DMS 273 treated with DMSO at 0.1 percent for 48 hours (cell line): ENCODE results near the gene ELP5.
A peak's percentile ranks its signal among the peaks of the same experiment; 100 is the strongest.
"Not testable (repeated sequence)": the region's sequence is repeated elsewhere in the genome, so short reads cannot be mapped to it uniquely, and the experiment has no call there.

Experiments used
- DNase-seq: peaks from one replicate; lab custom pipeline; 2025; lab: John Stamatoyannopoulos, UW

ELP5 gene

DNA sequence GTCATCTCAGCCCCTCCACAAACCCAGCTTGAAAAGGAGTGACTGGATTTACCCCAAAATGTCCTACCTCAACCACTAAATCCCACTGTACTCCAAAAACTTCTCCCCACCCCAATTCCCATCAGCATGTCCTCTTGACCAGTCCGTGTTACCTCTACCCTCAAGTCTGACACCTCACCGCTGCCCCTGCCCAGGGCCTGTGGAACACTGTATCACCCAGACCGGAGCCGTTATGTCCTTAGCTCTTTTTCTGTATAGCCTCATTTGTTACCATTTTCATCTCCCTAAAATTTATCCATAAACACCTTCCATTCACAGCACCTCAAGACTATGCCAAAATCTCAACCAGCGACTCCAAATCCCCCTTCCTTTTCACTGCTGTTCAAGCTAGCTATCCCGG lies 15.2 kb upstream of the ELP5 start:
- DNase-seq: no peak

DNA sequence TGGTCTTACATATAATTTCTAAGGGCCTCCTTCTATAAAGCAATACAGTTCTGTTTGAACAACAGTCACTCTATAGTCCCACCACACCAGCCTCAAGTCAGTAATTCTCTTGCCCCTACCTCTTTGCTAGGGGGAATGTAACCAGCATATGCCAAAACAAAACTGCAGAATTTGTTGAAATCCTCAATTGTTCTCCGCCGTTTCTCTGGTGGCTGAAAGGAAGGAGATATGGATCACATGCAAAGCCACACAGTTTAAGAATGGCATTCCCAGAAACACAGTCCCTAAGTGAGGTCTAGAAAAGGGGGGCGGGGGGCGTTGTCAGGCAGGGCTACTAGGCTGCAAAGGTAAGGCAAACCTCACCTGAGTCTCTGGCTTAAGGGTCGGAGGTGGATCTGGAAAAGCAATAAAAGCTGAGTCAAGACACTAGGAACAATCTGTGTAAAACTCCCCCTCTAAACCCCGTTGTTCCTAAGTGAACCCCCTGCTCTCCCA lies 14.7 kb upstream of the ELP5 start:
- no peak for DNase-seq

DNA sequence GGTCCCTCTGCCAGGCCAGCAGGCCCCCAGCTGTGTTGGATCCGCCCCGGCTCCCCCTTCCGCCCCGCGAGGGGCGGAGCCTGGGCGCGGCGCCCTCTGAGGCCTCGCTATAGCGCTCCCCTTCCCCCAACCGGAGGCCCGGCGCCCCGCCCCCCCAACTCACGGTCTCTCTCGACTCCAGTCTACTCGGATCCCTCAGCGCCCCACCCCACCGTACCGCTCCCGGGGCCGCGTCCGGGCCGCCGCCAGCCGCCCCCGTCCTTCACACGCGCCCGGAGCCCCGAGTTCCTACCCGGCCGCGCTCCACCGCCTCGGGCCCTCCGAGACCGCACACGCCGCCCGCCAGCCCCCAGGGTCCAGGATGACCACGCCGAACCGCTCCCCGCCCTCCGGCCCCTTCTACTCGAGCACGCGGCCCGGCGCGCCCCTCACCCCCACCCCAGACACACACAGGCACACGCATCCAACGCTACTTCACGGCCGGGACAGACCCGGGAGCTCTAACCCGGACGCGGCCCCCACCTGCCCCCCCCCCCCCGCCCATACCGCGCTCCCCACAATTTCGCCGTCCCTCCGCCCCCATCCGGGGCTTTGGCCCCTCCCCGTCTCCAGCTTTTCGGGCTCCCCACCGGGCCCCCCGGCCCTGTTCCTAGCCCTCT lies 14.1 kb upstream of the ELP5 start:
- DNase-seq: no peak

DNA sequence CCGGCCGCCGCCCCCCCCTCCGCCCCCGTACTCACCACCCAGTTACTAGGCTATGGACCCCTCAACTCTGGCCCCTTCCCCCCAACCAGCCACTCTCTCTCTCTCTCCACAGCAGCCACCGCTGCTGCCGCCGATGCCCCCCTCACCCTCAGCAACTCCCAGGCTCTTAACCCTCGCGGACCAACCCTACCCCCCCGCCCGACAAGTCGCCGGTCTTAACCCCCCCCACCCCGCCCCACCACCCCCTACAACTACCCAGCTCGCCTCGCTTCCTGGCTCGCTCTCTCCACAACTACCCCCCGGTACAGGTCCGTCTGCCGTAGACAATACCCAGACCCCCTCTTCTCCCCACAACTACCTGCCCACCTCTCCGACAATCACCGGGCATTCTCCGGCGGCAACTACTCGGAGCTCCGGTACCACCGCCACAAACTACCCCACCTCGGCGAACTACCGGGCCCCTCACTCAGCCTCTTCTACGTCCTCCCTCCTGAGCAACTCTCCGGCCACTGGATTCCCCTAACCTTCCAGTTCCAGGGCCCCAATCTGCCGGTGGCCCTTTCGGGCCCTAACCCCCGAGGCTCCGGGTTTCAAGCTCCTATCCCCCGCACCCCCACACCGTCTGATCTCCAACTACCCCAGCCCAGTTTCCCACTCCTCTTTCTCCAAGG lies 13.5 kb upstream of the ELP5 start:
- DNase-seq: no peak

DNA sequence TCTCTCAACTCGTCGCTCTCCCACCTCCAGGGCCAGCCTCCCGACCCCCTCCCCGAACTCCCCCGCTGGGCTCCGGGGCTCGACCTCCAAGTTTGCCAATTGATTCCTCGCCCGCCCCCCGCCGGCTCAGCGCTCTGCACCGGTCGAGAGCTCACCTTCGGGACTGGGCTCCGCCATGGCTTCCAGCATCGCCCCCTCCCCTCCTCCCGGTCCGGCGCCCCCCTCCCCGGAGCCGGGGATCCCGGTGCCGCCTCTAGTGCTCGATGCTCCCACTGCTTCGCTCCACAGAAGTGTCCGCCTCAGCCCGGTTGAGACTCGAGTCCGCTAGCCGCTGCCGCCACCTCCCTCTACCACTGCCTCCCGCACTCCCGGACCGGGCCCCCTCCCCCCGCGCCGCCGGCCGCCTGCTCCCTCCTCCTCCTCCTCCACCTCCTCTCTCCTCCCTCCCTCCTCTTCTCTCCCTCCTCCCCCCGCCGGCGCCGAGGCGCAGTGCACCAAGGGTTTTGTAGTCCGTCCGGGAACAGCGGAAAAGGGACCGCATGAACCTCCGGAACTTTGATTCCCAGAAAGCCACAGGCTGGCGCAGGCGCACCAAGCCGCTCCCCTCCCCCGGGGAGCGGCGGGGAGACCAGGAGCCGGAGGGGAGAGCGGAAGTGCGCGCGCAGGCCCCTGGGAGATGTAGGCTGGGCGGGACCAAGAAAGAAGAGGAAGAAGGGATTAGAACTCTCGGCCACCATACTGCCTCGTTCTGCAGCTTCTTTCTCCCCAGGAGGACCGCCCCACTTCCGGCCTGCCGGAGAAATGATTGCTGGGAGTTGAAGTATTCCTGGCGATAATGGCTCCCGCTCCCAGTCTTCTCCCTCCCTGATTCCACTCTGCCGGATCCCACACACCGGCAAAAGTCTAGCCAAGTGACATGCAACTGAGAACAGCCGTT lies 12.7 kb upstream of the ELP5 start, which contains the start of gene PHF23:
TSS of gene PHF23 (minus strand) at position 367 of the 937 bp plus-strand sequence. CDS start at position 189, 178 bp downstream.
- peak; percentile 96 for DNase-seq

DNA sequence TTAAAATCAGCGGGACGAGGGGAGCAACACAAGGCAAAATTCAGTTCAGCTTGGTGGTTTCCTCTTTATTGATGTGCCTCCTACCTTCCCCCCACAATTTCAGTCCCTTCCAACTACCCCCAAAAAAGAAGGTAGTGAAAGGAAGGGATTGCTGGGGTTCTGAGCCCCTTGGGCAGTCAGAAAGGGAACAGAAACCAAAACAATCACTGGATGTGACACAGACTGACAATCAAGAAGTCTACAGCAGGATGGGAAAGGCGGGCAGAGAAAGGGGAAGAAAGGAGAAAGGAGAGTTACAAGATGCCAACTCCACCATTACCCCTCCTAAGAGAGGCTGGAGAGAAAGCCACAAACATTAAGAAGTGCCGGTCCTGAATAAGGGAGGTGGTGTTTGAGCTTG lies 11.6 kb upstream of the ELP5 start:
- DNase-seq: no peak

DNA sequence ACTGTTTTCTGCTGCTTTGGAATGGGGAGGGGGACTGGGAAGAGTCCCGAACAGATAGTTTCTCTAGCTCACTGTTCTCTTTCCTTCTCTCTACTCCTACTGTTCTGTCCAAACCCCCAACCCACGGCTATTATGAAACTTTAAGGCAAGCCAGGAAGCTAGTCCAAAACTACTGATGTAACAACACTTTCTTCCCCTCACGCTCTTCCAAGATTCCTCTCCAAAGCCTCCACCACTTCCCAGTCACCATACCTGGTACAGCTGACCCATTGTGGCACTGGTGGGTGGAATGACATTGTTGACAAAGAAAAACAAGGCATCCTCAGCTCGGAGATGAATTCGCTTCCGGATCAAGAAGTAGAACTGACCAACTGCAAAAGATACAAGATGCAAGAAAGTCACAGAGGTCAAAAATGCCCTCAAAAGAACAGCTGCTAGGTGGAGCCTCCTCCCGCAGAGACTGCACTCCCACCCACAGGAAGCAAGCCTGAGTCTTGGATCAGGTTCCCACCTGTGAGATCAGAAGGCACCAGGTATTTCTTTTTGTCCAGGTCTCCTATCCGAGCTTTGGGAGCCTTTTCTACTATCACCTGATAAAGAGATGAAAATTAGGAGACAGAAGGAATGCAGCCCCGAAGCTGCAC lies 10.8 kb upstream of the ELP5 start:
- no peak for DNase-seq

DNA sequence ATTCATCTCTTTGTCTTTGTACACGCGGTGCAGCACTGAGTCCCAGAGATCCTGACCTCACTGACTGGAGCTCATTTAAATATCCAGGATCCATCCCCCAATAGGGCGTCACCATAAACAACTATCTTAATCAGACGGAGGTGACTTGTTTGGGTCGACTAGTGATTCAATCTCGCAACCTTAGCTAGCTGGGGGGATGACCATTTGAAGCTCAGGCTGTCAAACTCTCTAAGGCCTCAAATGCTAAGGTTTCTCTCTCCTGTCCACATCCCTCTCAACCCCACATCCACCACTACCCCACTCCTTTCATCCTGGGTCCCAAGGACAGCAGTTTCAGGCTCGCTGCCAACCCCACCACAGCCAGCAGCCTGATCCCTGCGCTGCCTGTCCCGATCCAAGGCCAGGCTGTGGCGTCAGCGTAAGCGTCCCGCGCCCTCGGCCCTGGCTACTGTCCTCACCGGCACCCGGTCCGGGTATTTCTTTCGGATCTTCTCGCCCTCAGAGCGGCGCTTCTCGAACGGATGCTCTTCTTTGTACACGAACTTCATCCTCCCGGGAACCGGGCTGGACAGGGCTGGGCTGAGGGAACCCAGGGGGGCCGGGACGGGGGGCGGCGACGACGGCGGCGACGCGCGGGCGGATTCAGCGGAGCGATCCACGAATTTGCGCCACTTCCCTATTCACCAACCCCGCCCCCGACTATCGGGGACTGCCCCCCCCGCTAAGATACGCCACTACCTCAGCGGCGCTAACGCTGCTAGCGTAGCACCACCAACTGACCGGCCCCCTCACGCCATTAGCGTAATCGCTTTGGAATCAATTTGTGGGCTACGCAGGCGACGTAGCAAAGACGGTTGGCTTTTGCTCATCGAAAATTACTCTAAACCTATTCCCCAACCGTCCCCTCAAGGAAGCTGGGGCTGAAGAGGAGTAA lies 10.0 kb upstream of the ELP5 start, which contains the start of gene GABARAP:
TSS of gene GABARAP (minus strand) at position 667 of the 934 bp plus-strand sequence. CDS start at position 548, 119 bp downstream.
- peak; percentile 63 for DNase-seq

DNA sequence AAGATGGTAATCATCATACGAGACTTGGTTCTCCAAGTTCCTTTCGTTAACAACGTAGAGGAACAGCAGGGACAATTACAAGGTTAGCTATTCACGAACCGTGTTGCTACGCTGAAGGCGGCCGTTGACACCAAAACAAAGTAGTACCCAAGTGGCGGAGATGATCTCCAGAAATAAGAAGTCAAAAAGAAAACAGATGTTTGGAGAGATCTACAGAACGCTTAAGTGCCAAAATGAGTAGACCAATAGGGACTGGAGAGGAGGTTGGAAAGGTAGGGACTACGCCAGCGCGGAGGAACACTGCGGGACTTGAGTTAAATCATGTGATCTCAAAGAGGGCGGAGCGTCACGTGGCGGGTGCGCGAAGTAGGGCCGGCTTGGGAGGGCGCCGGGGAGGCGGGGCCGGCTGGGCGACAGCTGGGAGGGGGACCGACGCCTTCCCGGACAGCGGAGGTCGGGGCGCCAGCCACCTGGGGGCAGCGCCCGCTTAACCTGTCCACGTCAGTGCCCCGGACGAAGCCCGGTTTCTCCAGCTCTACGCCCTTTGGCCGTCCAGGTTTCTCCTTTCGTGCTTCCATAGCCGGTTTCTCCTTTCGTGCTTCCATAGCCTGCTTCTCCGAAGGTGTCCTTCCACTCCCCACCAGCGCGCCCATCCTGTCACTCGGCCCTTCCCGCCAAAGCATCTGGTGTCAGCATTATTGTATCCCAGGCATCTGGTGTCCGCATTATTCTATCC lies 9.1 kb upstream of the ELP5 start:
- DNase-seq: peak; percentile 83

DNA sequence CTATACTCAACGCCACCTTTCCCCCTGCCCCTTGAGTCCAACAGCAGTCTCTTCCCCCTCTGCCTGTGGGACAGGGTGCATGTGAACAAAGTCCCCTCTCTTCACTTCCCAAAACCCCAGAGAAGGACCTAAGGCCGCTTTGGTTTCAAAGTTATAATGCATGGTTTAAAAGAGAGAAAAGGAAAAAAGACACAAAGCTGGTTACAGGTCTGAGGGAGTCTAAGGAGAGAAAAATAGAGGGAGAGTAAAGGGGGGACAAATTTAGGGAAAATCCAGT lies 8.6 kb upstream of the ELP5 start:
- DNase-seq: no peak

DNA sequence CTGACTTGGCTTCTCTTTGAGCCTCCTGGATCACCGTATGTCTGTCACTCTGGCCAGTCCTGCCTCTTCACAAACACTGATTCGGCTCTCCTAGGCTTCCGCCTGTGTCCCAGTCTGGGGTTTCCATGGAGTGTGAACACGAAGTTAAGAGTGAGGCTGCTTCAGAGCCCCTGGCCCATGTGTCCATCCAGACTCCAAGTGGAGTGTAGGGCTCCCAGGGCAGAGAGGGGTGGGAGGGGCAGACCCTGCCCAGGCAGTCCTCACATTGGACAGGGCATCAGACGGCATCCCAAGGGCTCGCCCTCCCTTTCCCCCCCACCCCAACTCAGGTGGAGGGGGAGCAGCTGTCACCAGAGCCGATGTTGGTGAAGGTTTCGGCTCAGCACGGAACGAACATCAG lies 8.2 kb upstream of the ELP5 start:
- not testable (repeated sequence) for DNase-seq

DNA sequence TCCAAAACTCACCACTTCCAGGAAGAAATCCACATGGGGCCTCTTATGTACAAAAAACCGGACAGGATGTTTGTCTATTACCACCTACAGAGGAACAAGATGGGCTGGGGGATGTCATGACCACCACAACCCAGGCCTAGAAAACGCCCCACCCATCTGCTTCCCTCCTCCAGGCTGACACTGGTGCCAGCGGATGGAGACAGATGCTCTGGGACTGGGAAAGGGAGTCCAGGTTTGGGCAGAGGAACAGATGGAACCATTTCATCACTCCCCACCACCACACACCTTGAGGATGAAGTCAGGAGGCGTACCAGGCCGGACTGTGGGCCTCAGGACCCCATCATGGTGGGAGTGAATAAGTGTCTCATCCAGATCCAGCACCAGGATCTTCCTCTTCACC lies 5.2 kb upstream of the ELP5 start:
- no peak for DNase-seq

DNA sequence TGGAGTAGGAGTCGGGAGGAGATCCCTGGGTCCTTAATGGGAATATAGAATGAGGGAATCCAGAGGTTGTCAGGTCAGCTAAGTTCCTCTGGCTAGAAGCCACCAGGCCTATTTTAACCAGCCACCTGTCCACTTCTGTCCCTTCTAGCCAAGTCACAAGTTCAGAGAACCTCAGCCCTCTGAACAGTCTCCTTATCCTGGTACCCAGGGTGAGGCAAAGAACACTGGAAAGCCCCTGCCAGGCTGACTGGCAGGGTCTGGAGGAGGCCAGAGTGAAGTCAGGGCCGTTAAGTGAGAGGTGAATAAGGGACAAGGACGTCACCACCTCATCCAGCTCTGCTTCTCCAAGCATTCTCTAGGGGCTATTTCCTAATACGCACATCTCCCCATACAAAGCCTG lies 3.2 kb upstream of the ELP5 start:
- no peak for DNase-seq

DNA sequence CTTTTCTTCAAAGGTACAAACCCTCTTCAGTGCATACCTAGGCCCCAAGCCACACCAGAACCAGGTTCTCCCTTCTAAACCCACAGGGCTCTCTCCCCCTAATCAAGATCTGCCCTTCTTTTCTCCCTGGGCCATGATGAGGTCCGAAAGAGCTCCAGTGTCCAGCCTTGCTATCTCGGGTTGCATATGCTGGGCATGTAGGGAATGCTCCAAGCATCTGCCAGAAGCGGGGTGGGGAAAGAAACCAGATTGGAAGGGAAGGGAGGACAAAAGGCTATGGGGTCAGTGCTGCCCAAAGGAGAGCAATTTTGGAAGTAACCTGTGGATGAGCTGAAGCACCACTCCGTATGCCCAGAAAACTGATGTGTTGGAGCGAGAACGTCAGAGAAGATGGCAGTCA lies 2.8 kb upstream of the ELP5 start:
- no peak for DNase-seq

DNA sequence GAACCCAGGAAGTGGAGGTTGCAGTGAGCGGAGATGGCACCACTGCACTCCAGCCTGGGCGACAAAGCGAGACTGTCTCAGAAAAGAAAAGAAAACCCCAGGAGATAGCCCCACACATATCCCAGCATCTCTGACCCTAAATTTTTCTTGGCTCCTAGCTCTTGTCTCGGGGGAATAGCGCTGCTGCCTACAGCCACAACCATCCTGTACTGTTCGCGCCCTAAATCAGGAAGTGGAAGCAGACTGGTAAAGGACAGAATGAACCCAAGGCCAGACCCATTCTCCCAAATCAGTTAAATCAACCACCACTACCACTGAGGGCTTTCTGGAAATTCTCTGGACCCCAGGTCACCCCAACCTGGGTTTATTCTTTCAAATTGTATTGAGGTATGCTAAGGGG lies 2.2 kb upstream of the ELP5 start:
- DNase-seq: no peak

DNA sequence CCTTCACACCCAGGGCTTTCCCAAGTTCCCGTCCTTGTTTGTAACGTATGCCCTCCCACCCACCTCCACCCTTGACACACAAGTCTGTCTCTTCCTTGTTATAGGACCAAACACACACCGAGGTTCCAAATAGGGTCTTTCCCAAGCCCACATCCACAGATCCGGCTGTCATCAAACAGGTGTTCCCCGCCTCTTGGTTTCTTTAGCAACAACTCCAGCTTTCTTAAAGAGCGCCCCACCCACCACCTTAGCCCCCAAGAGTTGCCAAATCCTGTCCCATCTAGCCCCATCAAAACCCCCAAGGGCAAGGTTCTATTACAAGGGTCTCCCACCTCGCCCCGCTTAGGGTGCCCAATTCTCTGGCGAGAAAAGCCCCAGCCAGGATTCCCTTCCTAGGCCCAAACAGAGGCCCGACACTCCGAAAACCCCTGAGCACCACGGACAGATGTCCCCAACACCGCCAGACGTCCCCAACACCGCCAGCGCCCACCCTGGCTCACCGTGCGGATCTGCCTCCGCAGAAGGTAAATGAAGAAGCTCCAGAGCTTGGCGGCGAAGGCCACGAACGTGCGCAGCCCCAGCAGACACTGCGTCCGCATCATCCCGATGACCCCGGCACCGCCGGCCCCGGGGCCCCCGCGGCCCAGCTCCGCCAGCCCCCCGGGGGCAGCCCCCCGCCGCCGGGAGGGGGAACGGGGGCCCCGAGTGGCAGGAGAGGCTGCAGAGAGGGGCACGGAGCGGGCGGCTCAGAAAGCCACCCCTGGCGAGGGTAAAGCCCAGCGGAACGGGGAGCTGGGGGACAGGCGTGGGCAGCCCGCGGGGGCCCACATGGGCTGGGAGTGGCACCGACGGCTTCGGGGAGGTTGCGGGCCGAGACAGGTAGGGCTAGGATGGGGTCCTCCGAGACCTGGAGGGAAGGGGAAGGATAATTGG lies 1.1 kb upstream of the ELP5 start:
- no peak for DNase-seq

DNA sequence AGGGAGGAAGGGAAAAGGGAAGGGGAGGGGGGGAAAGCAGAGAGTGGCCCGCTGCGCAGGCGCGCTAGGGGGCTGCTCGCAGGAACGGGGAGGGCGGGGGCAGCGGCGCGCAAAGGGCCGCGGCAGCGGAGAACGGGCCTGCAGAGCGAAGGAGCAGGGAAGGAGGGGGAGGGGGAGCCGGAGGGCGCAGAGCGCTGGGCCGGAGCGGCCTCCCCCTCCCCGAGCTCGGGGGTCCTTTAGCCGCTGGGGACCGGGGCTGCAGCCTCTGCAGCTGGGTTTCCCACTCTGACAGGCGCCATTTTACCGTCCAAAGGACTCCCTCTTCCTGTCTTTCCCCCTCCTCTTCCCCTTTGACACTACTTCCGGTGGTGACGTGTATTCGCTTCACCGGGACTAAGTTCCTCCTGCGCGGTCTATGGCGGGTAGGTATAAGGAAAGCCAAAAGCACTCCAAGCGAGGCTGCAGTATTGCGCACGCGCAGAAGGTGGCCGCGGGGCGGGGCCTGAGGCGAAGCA lies 297 bp upstream of the ELP5 start, which contains the start of gene CTDNEP1:
TSS of gene CTDNEP1 (minus strand) at position 74 of the 515 bp plus-strand sequence. CDS start 438 bp downstream, outside the sequence.
- peak; percentile 88 for DNase-seq

DNA sequence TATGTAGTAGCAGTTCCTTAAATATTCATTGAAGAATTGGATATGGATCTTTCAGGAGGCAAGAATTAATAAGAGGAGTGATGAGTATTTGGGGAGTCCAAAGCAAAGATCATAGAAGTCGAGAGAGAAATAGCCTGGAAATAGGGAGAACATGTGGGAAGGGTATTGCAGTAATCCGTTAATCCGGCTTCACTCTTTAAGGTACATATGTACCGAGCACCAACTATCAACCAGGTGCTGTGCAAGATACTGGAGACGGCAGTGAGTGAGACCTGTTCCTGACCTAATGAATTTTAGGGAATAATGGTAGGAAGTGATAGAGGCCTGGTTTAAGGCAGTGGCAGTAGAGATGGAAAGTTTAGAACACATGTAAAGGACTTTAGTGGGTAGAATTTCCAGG lies 1.1 kb downstream of the ELP5 start:
- DNase-seq: no peak

DNA sequence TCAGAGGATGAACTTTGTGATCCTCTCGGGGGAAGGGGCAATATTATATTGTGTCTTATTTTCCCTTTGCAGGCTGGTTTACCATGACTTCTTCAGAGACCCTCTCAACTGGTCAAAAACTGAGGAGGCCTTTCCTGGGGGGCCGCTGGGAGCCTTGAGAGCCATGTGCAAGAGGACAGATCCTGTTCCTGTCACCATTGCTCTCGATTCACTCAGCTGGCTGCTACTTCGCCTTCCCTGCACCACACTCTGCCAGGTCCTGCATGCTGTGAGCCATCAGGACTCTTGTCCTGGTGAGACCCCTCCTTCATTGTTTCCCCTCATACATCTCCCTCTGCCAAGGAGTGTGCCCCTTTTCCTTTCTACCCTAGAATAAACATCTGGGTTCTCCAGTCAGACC lies 2.5 kb downstream of the ELP5 start:
- DNase-seq: no peak
